Osteoblast (primary cell): ENCODE results near the gene ATP2A3. TPM values are rescaled to one million over a fixed set of nuclear protein-coding genes. Genes with fewer than 3 reads are reported as not detected.

Experiments
- DNase-seq: peaks from one replicate; pipeline ENCODE4 v3.0.0; 2011; ENCODE audit warnings: low spot score, mixed read lengths; ENCODE audit not compliant: insufficient read length; ENCODE audit errors: missing footprints
- H2AFZ ChIP-seq: 2 replicates; pipeline ENCODE4 v1.6.0; 2011; ENCODE audit warnings: mild to moderate bottlenecking, low read length
- H3K27ac ChIP-seq: 2 replicates; pipeline ENCODE4 v1.5.1; 2011; ENCODE audit warnings: mild to moderate bottlenecking, low read depth, low read length, moderate library complexity
- H3K27me3 ChIP-seq: 2 replicates; pipeline ENCODE4 v1.6.0; 2012; ENCODE audit warnings: mild to moderate bottlenecking, control low read depth, inconsistent platforms, low read length, moderate library complexity; ENCODE audit not compliant: insufficient read depth
- H3K36me3 ChIP-seq: 2 replicates; pipeline ENCODE4 v1.5.1; 2011; ENCODE audit warnings: mild to moderate bottlenecking, low read length, control low read depth, moderate library complexity; ENCODE audit not compliant: insufficient read depth
- H3K4me1 ChIP-seq: 2 replicates; pipeline ENCODE4 v1.5.1; 2011; ENCODE audit warnings: mild to moderate bottlenecking, low read length, control low read depth, moderate library complexity; ENCODE audit not compliant: insufficient read depth
- H3K4me2 ChIP-seq: 2 replicates; pipeline ENCODE4 v1.6.0; 2011; ENCODE audit warnings: mild to moderate bottlenecking, low read length; ENCODE audit not compliant: insufficient read depth
- H3K4me3 ChIP-seq: fragments of 200-600 bp; sonication (generic); 3 replicates; pipeline ENCODE4 v1.5.1; 2012; ENCODE audit warnings: mild to moderate bottlenecking, low read length, inconsistent platforms; ENCODE audit not compliant: insufficient read depth
- H3K79me2 ChIP-seq: 2 replicates; pipeline ENCODE4 v1.6.0; 2012; ENCODE audit warnings: mild to moderate bottlenecking, low read length, control low read depth, inconsistent platforms; ENCODE audit not compliant: insufficient read depth
- H3K9me3 ChIP-seq: 2 replicates; pipeline ENCODE4 v1.5.1; 2011; ENCODE audit warnings: low read depth, low read length, control low read depth
- H4K20me1 ChIP-seq: 2 replicates; pipeline ENCODE4 v1.6.0; 2012; ENCODE audit warnings: mild to moderate bottlenecking, low read length, control low read depth; ENCODE audit not compliant: insufficient read depth
- CTCF ChIP-seq: IDR thresholded peaks from 2 replicates; pipeline ENCODE4 v1.5.1; 2011; ENCODE audit warnings: mild to moderate bottlenecking, low read depth, low read length, moderate library complexity; ENCODE audit errors: extremely low read depth
- total RNA-seq: library from RNA; depleted of rRNA; stranded (reverse); fragments of >200 nt; gene quantifications from 2 replicates; pipeline ENCODE4 v1.2.3, GENCODE V29; 2012

Gene ATP2A3
- total RNA-seq, 1 donor, result 1.4 TPM

GRCh38 chr17:4006165-4006589 lies 41.9 kb upstream of the ATP2A3 start:
- Histone ChIP-seq H3K27ac (no peak overlapping the region), H3K36me3 (peaks cover 33% of the 10 kb centered on the region), H3K79me2 (no peaks in the 10 kb centered on the region), H3K4me3 (no peak overlapping the region), H3K4me2 (no peak overlapping the region), H4K20me1 (no peaks in the 10 kb centered on the region), H2AFZ (no peak overlapping the region), H3K4me1 (peaks cover 12% of the 10 kb centered on the region), H3K27me3 (no peaks in the 10 kb centered on the region), H3K9me3 (no peaks in the 10 kb centered on the region)
- no peak for DNase-seq
- TF ChIP-seq CTCF, result no peak

GRCh38 chr17:4005296-4006164 lies 41.3 kb upstream of the ATP2A3 start:
- Histone ChIP-seq H3K36me3 (peaks cover 33% of the 10 kb centered on the region), H3K9me3 (no peaks in the 10 kb centered on the region), H3K27me3 (no peaks in the 10 kb centered on the region), H3K79me2 (no peaks in the 10 kb centered on the region), H3K4me2 (no peak overlapping the region), H4K20me1 (no peaks in the 10 kb centered on the region), H3K27ac (no peak overlapping the region), H3K4me3 (no peak overlapping the region), H2AFZ (no peak overlapping the region), H3K4me1 (peaks cover 12% of the 10 kb centered on the region)
- no peak for TF ChIP-seq CTCF
- DNase-seq, result peak; percentile 73

GRCh38 chr17:4004517-4005295 lies 40.5 kb upstream of the ATP2A3 start:
- H3K9me3 ChIP-seq, result no peaks in the 10 kb centered on the region
- H3K36me3 ChIP-seq, result peaks cover 31% of the 10 kb centered on the region
- no peaks in the 10 kb centered on the region for H3K27me3 ChIP-seq
- H3K4me2 ChIP-seq, result no peak overlapping the region
- no peak overlapping the region for H3K27ac ChIP-seq
- peak; percentile 93 for DNase-seq
- H3K4me3 ChIP-seq, result no peak overlapping the region
- peaks cover 12% of the 10 kb centered on the region for H3K4me1 ChIP-seq
- peak; percentile 75 for TF ChIP-seq CTCF
- H3K79me2 ChIP-seq, result no peaks in the 10 kb centered on the region
- H4K20me1 ChIP-seq, result no peaks in the 10 kb centered on the region
- H2AFZ ChIP-seq, result no peak overlapping the region
